H9 (cell line): ENCODE measurements around the gene PHOX2A. TPM values are rescaled to one million over a fixed set of nuclear protein-coding genes. Genes with fewer than 3 reads are reported as not detected.

Source experiments
- DNase-seq: peaks from one replicate; pipeline ENCODE4 v3.0.0-alpha.2; 2017
- H2AFZ ChIP-seq: one replicate; pipeline ENCODE4 v1.6.1; 2013; ENCODE audit warnings: mild to moderate bottlenecking, low read length, control low read depth, moderate library complexity
- H2AK5ac ChIP-seq: 2 replicates; pipeline ENCODE4 v1.6.1; 2013; ENCODE audit warnings: low read length, control low read depth, mixed read lengths; ENCODE audit not compliant: insufficient read length
- H2BK120ac ChIP-seq: one replicate; pipeline ENCODE4 v1.6.1; 2013; ENCODE audit warnings: low read depth, mild to moderate bottlenecking, low read length, control low read depth, inconsistent platforms; ENCODE audit not compliant: poor library complexity, severe bottlenecking
- H2BK12ac ChIP-seq: 2 replicates; pipeline ENCODE4 v1.6.1; 2013; ENCODE audit warnings: low read length, control low read depth, mixed read lengths, low read depth; ENCODE audit not compliant: insufficient read length
- H2BK15ac ChIP-seq: 2 replicates; pipeline ENCODE4 v1.6.1; 2013; ENCODE audit warnings: low read depth, low read length, control low read depth
- H2BK20ac ChIP-seq: one replicate; pipeline ENCODE4 v1.6.1; 2013; ENCODE audit warnings: low read depth, mild to moderate bottlenecking, low read length, control low read depth, inconsistent platforms; ENCODE audit not compliant: poor library complexity, severe bottlenecking
- H2BK5ac ChIP-seq: 2 replicates; pipeline ENCODE4 v1.6.1; 2013; ENCODE audit warnings: low read length, control low read depth, mixed read lengths; ENCODE audit not compliant: insufficient read length
- H3K14ac ChIP-seq: 2 replicates; pipeline ENCODE4 v1.6.1; 2013; ENCODE audit warnings: low read length, control low read depth; ENCODE audit not compliant: insufficient read depth
- H3K18ac ChIP-seq: 2 replicates; pipeline ENCODE4 v1.6.1; 2013; ENCODE audit warnings: low read depth, mild to moderate bottlenecking, mixed read lengths, low read length, control low read depth; ENCODE audit not compliant: insufficient read length
- H3K23ac ChIP-seq: 2 replicates; pipeline ENCODE4 v1.6.1; 2013; ENCODE audit warnings: low read length, control low read depth, mixed read lengths, low read depth; ENCODE audit not compliant: insufficient read length
- H3K23me2 ChIP-seq: 2 replicates; pipeline ENCODE4 v1.6.1; 2013; ENCODE audit warnings: low read depth, mild to moderate bottlenecking, mixed read lengths, low read length, control low read depth; ENCODE audit not compliant: insufficient read length, poor library complexity, severe bottlenecking
- H3K27ac ChIP-seq: 2 replicates; pipeline ENCODE4 v1.5.1; 2013; ENCODE audit warnings: low read length, control low read depth, mixed read lengths, low read depth; ENCODE audit not compliant: insufficient read length
- H3K27me3 ChIP-seq: 2 replicates; pipeline ENCODE4 v1.6.1; 2013; ENCODE audit warnings: low read length, control low read depth, inconsistent platforms; ENCODE audit not compliant: insufficient read depth
- H3K4ac ChIP-seq: 2 replicates; pipeline ENCODE4 v1.6.1; 2013; ENCODE audit warnings: low read depth, mild to moderate bottlenecking, control low read depth, inconsistent platforms, low read length, moderate library complexity
- H3K4me1 ChIP-seq: 2 replicates; pipeline ENCODE4 v1.6.1; 2013; ENCODE audit warnings: low read length, control low read depth, inconsistent platforms; ENCODE audit not compliant: insufficient read depth
- H3K4me2 ChIP-seq: 2 replicates; pipeline ENCODE4 v1.6.1; 2013; ENCODE audit warnings: low read length, control low read depth, mixed read lengths; ENCODE audit not compliant: insufficient read length, insufficient read depth
- H3K56ac ChIP-seq: 2 replicates; pipeline ENCODE4 v1.6.1; 2013; ENCODE audit warnings: low read depth, mild to moderate bottlenecking, mixed read lengths, low read length, control low read depth; ENCODE audit not compliant: insufficient read length
- H3K79me1 ChIP-seq: 2 replicates; pipeline ENCODE4 v1.6.1; 2013; ENCODE audit warnings: low read depth, mild to moderate bottlenecking, moderate library complexity, low read length, control low read depth, inconsistent platforms; ENCODE audit not compliant: insufficient read depth, poor library complexity, severe bottlenecking
- H3K79me2 ChIP-seq: 2 replicates; pipeline ENCODE4 v1.6.1; 2013; ENCODE audit warnings: low read length, control low read depth, inconsistent platforms; ENCODE audit not compliant: insufficient read depth
- H3K9ac ChIP-seq: 2 replicates; pipeline ENCODE4 v1.6.1; 2013; ENCODE audit warnings: low read length, control low read depth, mixed read lengths; ENCODE audit not compliant: insufficient read length; ENCODE audit errors: extremely low read depth
- H3K9me3 ChIP-seq: one replicate; pipeline ENCODE4 v1.6.1; 2013; ENCODE audit warnings: low read depth, low read length, inconsistent platforms; ENCODE audit not compliant: control insufficient read depth
- H3T11ph ChIP-seq: one replicate; pipeline ENCODE4 v1.6.1; 2013; ENCODE audit warnings: mild to moderate bottlenecking, low read length, control low read depth, inconsistent platforms
- H4K20me1 ChIP-seq: one replicate; pipeline ENCODE4 v1.6.1; 2013; ENCODE audit not compliant: control insufficient read depth, insufficient read length, insufficient read depth
- H4K5ac ChIP-seq: 2 replicates; pipeline ENCODE4 v1.6.1; 2013; ENCODE audit warnings: low read depth, mild to moderate bottlenecking, mixed read lengths, low read length, control low read depth; ENCODE audit not compliant: insufficient read length
- H4K8ac ChIP-seq: replicated peaks from 2 replicates; pipeline ENCODE4 v1.6.1; 2013; ENCODE audit warnings: low read length, control low read depth, mixed read lengths, low read depth; ENCODE audit not compliant: insufficient read length
- H4K91ac ChIP-seq: 2 replicates; pipeline ENCODE4 v1.6.1; 2013; ENCODE audit warnings: low read depth, mild to moderate bottlenecking, moderate library complexity, mixed read lengths, low read length, control low read depth; ENCODE audit not compliant: insufficient read length
- H3K27ac Mint-ChIP-seq, 3 experiments: 2 replicates in 2 of 3; 3 replicates in 1 of 3; pipeline ENCODE4 v1.8.0; 2020 to 2021; ENCODE audit warnings: mixed read lengths in 3 of 3, mild to moderate bottlenecking in 1 of 3, moderate library complexity in 1 of 3
- H3K27me3 Mint-ChIP-seq: 2 replicates; pipeline ENCODE4 v1.8.0; 2021; ENCODE audit warnings: low read depth, mild to moderate bottlenecking, moderate library complexity, mixed read lengths
- H3K36me3 Mint-ChIP-seq, 3 experiments: 2 replicates in 2 of 3; 3 replicates in 1 of 3; pipeline ENCODE4 v1.8.0; 2020 to 2021; ENCODE audit warnings: low read depth in 3 of 3, mixed read lengths in 3 of 3; ENCODE audit not compliant: insufficient read depth in 1 of 3
- H3K4me1 Mint-ChIP-seq, 2 experiments: 2 replicates each; pipeline ENCODE4 v1.8.0; 2020; ENCODE audit warnings: mixed read lengths in 2 of 2
- H3K4me3 Mint-ChIP-seq, 2 experiments: 2 replicates in 1 of 2; 3 replicates in 1 of 2; pipeline ENCODE4 v1.8.0; 2020 to 2021; ENCODE audit warnings: mild to moderate bottlenecking in 2 of 2, mixed read lengths in 2 of 2, moderate library complexity in 1 of 2
- H3K9me3 Mint-ChIP-seq, 2 experiments: 2 replicates in 1 of 2; 3 replicates in 1 of 2; pipeline ENCODE4 v1.8.0; 2020; ENCODE audit warnings: mild to moderate bottlenecking in 2 of 2, mixed read lengths in 2 of 2, moderate library complexity in 1 of 2
- CTCF ChIP-seq: fragments of 200-600 bp; sonication (generic); conservative IDR thresholded peaks from 3 replicates; pipeline ENCODE4 v1.8.0; 2021; ENCODE audit warnings: antibody characterized with exemption, mild to moderate bottlenecking
- WGBS: extraction: QIAGEN DNeasy Blood & Tissue Kit; methylation state at CpG from one replicate; pipeline ENCODE4 v1.1.7; 2013; ENCODE audit warnings: missing lambda C conversion rate, low lambda C conversion rate, mixed read lengths; ENCODE audit not compliant: insufficient read length; ENCODE audit errors: extremely low coverage; 5-methylcytosine and 5-hydroxymethylcytosine counted together
- total RNA-seq: library from RNA; stranded (reverse); gene quantifications from 2 replicates; pipeline ENCODE4 v1.2.1, GENCODE V29; 2021

The PHOX2A gene
- total RNA-seq, 1 experiment from 2014 or later, result 1.4 TPM

GRCh38 chr11:72245263-72245816 lies 1.4 kb upstream of the PHOX2A start:
- H3K27me3 Mint-ChIP-seq, result peaks cover 46% of the 10 kb centered on the region
- no peaks in the 10 kb centered on the region for H4K20me1 ChIP-seq
- H3K36me3 Mint-ChIP-seq, result peaks cover 0 to 5% (median 0%) of the 10 kb centered on the region in 3 experiments; a peak in 3 of 7 replicates
- peaks cover 66% of the 10 kb centered on the region for H3K27me3 ChIP-seq
- no peaks in the 10 kb centered on the region for H3K79me1 ChIP-seq
- no peaks in the 10 kb centered on the region for H3K9me3 ChIP-seq
- H3K4me3 Mint-ChIP-seq, result no peak overlapping the region
- H2AFZ ChIP-seq, result no peak overlapping the region
- H3K4me2 ChIP-seq, result peak overlapping the region; percentile 98
- no peak overlapping the region for H3K27ac Mint-ChIP-seq
- H3K79me2 ChIP-seq, result no peaks in the 10 kb centered on the region
- no peak overlapping the region for H4K91ac ChIP-seq
- no peak overlapping the region for H2BK120ac ChIP-seq
- H3T11ph ChIP-seq, result no peak overlapping the region
- H3K4me1 Mint-ChIP-seq, result peaks cover 17 to 33% of the 10 kb centered on the region in 2 experiments
- H3K4me1 ChIP-seq, result peaks cover 9% of the 10 kb centered on the region; the same call in 1 of the 2 replicates
- H3K56ac ChIP-seq, result no peak overlapping the region
- TF ChIP-seq CTCF, result no peak
- H3K23me2 ChIP-seq, result peaks cover 15% of the 10 kb centered on the region
- H3K9ac ChIP-seq, result no peak overlapping the region
- H2BK5ac ChIP-seq, result no peak overlapping the region
- no peak overlapping the region for H3K23ac ChIP-seq
- no peak overlapping the region for H3K14ac ChIP-seq
- DNase-seq, result peak; percentile 26
- no peak overlapping the region for H4K5ac ChIP-seq
- no peak overlapping the region for H3K27ac ChIP-seq
- H2BK20ac ChIP-seq, result no peak overlapping the region
- no peak overlapping the region for H2BK15ac ChIP-seq
- no peak overlapping the region for H2AK5ac ChIP-seq
- H4K8ac ChIP-seq, result no peak overlapping the region
- WGBS, result no CpG with 5 or more reads among the region's 19 CpGs
- no peak overlapping the region for H3K18ac ChIP-seq
- H3K9me3 Mint-ChIP-seq, result peaks cover 0 to 4% of the 10 kb centered on the region in 2 experiments; a peak in 3 of 5 replicates
- H3K4ac ChIP-seq, result no peak overlapping the region
- no peak overlapping the region for H2BK12ac ChIP-seq
